Measurements from ENCODE around the gene SOX15.
"Not testable (repeated sequence)": the region's sequence is repeated elsewhere in the genome, so short reads cannot be mapped to it uniquely, and the experiment has no call there.

SOX15 gene

DNA sequence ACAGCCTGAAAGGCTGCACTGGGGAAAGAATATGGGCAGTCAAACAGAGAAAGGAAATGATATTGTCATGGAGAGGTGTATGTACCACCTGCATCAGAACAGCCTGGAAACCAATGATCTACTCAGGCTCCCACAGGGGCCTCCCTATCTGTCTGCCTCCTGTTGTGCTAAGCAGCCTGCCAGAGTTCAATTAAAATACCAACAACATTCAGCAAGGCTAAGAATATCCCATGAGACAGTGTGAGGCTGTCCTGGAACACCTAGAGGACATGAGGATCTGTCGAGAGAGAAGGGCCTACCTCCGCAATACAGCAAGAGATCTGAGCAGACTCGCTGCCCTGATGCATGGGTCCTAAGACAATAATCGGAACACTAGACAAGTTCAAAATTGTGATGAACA, 16.4 kb upstream of the SOX15 start:
- DNase-seq, result no peak

GRCh38 chr17:7597561-7597960, 7.7 kb upstream of the SOX15 start:
- not testable (repeated sequence) for DNase-seq

GRCh38 chr17:7593296-7593695, 3.4 kb upstream of the SOX15 start:
- DNase-seq, result no peak

GRCh38 chr17:7592422-7593021, 2.6 kb upstream of the SOX15 start:
- DNase-seq, result no peak

GRCh38 chr17:7591596-7591995, 1.7 kb upstream of the SOX15 start:
- DNase-seq, result no peak

DNA sequence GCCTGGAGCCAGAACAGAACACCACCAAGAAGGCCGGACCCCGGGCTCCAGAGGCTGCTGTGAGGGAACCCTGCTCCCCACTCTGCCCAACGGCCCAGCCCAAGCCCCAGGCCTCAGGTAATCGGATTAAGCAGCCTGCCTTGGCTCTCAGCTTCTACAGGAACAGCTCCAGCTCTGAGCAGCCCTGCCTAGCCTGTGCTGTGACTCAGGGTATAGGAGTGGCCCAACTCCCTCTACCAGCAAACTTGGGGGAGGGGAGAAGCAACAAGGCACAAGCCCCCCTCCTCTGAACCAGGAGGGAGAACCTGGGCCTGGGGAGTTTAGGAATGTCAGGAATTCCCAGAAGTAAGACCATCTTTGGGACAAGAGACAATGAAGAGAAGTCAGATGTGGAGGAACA, 849 bp upstream of the SOX15 start:
- DNase-seq, result no peak

- peak; percentile 67 for DNase-seq
Measured at GRCh38 chr17:7589204-7589868, 558 bp downstream of the SOX15 start.

- DNase-seq, result no peak
Measured at GRCh38 chr17:7588553-7589203, 1.2 kb downstream of the SOX15 start.

GRCh38 chr17:7587420-7588151, 2.3 kb downstream of the SOX15 start:
- DNase-seq, result no peak

DNA sequence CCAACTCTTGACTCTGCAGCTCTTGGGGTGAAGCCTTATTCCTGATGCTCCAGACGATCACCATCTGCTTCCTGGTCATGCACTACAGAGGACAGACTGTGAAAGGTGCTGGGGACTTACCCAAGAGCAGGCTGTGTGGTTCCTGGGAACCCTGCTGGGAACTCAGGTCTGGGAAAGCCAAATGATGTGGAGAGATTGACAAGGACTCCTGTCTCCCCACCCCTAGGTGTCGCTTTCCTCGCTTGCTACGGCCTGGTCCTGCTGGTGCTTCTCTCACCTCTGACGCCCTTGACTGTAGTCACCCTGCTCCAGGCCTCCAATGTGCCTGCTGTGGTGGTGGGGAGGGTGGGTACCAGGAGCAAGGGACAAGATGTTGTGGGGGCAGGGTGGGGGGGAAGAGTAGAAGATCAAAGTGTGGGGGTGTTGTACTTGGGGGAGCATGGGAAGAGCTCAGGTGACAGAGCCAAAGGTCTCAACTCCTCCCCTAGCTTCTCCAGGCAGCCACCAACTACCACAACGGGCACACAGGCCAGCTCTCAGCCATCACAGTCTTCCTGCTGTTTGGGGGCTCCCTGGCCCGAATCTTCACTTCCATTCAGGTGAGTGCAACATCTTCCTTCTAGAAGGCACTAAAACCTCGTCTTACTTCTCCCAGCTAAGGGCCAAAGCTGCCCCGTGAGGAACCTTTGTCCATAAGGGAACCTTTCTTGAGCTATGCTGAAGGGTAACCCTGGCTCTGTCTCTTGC, 3.0 kb downstream of the SOX15 start:
- DNase-seq, result no peak

GRCh38 chr17:7583253-7584109, 6.4 kb downstream of the SOX15 start, which contains the start of gene MPDU1:
TSS of gene MPDU1 (plus strand) at chr17:7583852. CDS start at chr17:7583863, 11 bp downstream.
- peak; percentile 95 for DNase-seq

DNA sequence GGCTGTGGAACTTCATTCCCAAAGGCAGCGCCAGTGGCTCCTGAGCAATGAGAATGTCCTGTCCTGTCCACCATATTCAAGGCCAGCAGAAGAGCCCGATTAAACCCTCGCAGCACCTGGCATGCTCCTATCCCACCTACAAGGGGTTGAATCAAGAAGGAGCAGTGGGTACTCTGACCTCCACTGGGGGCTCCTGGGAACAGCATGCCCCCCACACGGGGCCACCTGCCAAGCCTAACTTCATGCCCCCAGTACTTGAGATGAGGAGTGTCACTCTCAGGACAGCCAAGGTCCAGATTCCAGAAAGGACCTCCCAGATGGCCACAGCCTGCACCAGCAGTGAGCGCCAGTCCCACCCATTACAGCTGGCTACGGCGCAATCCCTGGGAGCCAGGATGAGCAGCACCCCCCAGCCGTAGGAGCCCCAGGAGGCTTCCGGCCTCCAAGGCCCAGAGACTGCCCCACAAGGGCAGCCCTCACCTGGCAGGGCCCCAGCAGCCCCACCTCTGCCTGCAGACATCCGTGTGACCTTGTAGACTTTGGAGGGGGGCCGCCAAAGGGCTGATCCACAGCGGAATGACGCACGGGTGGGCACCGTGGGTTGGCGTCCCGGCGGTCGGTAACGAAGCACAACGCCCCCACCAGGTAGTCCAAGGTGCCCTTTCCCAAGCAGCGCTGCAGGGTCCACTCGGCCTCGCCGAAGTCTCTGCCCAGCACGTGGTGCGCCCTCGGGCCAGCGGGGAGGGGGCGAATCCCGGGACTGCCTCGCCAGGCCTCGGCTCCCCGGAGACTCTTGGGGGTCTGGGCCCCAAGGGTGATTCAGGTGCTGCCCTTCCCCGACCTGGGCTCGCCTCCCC, 7.3 kb downstream of the SOX15 start:
- no peak for DNase-seq

GRCh38 chr17:7580604-7581575, 9.0 kb downstream of the SOX15 start:
- no peak for DNase-seq

DNA sequence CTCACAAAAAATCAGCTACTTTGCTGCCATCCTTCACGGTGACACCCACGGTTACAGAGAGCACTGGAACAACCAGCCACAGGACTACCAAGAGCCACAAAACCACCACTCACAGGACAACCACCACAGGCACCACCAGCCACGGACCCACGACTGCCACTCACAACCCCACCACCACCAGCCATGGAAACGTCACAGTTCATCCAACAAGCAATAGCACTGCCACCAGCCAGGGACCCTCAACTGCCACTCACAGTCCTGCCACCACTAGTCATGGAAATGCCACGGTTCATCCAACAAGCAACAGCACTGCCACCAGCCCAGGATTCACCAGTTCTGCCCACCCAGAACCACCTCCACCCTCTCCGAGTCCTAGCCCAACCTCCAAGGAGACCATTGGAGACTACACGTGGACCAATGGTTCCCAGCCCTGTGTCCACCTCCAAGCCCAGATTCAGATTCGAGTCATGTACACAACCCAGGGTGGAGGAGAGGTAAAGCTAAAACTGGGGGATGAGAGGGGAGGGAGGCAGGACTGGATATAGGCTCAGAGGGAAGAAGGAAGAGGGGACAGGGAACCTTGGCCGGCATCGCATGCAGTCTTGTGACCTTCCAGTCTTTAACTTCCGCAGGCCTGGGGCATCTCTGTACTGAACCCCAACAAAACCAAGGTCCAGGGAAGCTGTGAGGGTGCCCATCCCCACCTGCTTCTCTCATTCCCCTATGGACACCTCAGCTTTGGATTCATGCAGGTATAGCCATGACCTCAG, 9.9 kb downstream of the SOX15 start:
- no peak for DNase-seq

GRCh38 chr17:7579001-7579833, 10.7 kb downstream of the SOX15 start, which contains the start of gene CD68:
TSS of gene CD68 (plus strand) at chr17:7579638. CDS start at chr17:7579678, 40 bp downstream.
- no peak for DNase-seq

GRCh38 chr17:7577327-7578199, 12.3 kb downstream of the SOX15 start:
- no peak for DNase-seq
